ENCODE data around the gene FAM219B.
"Not testable (repeated sequence)": the region's sequence is repeated elsewhere in the genome, so short reads cannot be mapped to it uniquely, and the experiment has no call there.

The FAM219B gene

GRCh38 chr15:74892931-74893330 is 13.7 kb downstream of the FAM219B start:
- H3K9ac ChIP-seq (ENCODE audit: low read length in 5 of 5), result no peak overlapping the region
- no peak overlapping the region for H3K27ac ChIP-seq (ENCODE audit: low read depth, low read length)
- no peaks in the 10 kb centered on the region for H3K9me3 ChIP-seq (ENCODE audit: control insufficient read depth in 5 of 5, low read length in 5 of 5)
- peaks cover 6 to 32% (median 31%) of the 10 kb centered on the region in 5 donors for H3K4me1 ChIP-seq (ENCODE audit: control insufficient read depth in 5 of 5, insufficient read depth in 5 of 5, low read length in 5 of 5)
- peaks cover 0 to 47% (median 31%) of the 10 kb centered on the region in 5 donors for H3K36me3 ChIP-seq (ENCODE audit: control insufficient read depth in 5 of 5, insufficient read depth in 5 of 5, low read length in 5 of 5)
- H3K27me3 ChIP-seq (ENCODE audit: control insufficient read depth in 5 of 5, insufficient read depth in 4 of 5, low read length in 5 of 5), result no peaks in the 10 kb centered on the region
- H3K4me3 ChIP-seq (ENCODE audit: low read depth in 1 of 5, low read length in 5 of 5), result no peak overlapping the region

GRCh38 chr15:74892313-74892712 is 14.3 kb downstream of the FAM219B start:
- H3K27ac ChIP-seq (ENCODE audit: low read depth, low read length), result no peak overlapping the region
- no peaks in the 10 kb centered on the region for H3K27me3 ChIP-seq (ENCODE audit: control insufficient read depth in 5 of 5, insufficient read depth in 4 of 5, low read length in 5 of 5)
- H3K4me3 ChIP-seq (ENCODE audit: low read depth in 1 of 5, low read length in 5 of 5), result no peak overlapping the region
- no peak overlapping the region for H3K9ac ChIP-seq (ENCODE audit: low read length in 5 of 5)
- peaks cover 0 to 40% (median 27%) of the 10 kb centered on the region in 5 donors for H3K36me3 ChIP-seq (ENCODE audit: control insufficient read depth in 5 of 5, insufficient read depth in 5 of 5, low read length in 5 of 5)
- H3K4me1 ChIP-seq (ENCODE audit: control insufficient read depth in 5 of 5, insufficient read depth in 5 of 5, low read length in 5 of 5), result peaks cover 6 to 31% (median 27%) of the 10 kb centered on the region in 5 donors
- no peaks in the 10 kb centered on the region for H3K9me3 ChIP-seq (ENCODE audit: control insufficient read depth in 5 of 5, low read length in 5 of 5)

GRCh38 chr15:74891469-74891868 is 15.2 kb downstream of the FAM219B start:
- H3K36me3 ChIP-seq (ENCODE audit: control insufficient read depth in 5 of 5, insufficient read depth in 5 of 5, low read length in 5 of 5), result peaks cover 0 to 34% (median 23%) of the 10 kb centered on the region in 5 donors
- peak overlapping the region in 1 of 5 donors; percentile 28 for H3K9ac ChIP-seq (ENCODE audit: low read length in 5 of 5)
- no peak overlapping the region for H3K27ac ChIP-seq (ENCODE audit: low read depth, low read length)
- H3K9me3 ChIP-seq (ENCODE audit: control insufficient read depth in 5 of 5, low read length in 5 of 5), result no peaks in the 10 kb centered on the region
- H3K27me3 ChIP-seq (ENCODE audit: control insufficient read depth in 5 of 5, insufficient read depth in 4 of 5, low read length in 5 of 5), result no peaks in the 10 kb centered on the region
- no peak overlapping the region for H3K4me3 ChIP-seq (ENCODE audit: low read depth in 1 of 5, low read length in 5 of 5)
- H3K4me1 ChIP-seq (ENCODE audit: control insufficient read depth in 5 of 5, insufficient read depth in 5 of 5, low read length in 5 of 5), result peaks cover 6 to 26% (median 24%) of the 10 kb centered on the region in 5 donors

DNA sequence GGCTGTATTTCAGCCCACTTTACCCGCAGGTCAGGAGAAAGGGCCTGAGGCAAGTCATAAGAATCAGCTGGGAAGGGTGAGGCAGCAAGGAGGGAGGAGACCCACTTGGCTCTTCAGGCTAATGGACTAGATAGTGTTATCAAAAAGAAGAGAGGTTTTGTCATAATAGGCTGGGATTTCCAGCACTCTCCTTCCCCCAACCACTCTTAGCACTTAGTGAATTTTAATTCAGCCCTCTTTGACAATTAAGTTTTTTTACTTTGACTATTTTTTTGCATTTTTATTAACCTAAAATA is 16.0 kb downstream of the FAM219B start:
- Histone ChIP-seq H3K4me3 (ENCODE audit: low read depth in 1 of 5, low read length in 5 of 5) (peak overlapping the region; percentile 92 to 96 (median 95)), H3K27ac (ENCODE audit: low read depth, low read length) (peak overlapping the region; percentile 61), H3K9me3 (ENCODE audit: control insufficient read depth in 5 of 5, low read length in 5 of 5) (no peaks in the 10 kb centered on the region), H3K36me3 (ENCODE audit: control insufficient read depth in 5 of 5, insufficient read depth in 5 of 5, low read length in 5 of 5) (peaks cover 0 to 25% (median 19%) of the 10 kb centered on the region in 5 donors), H3K4me1 (ENCODE audit: control insufficient read depth in 5 of 5, insufficient read depth in 5 of 5, low read length in 5 of 5) (peaks cover 6 to 26% (median 24%) of the 10 kb centered on the region in 5 donors), H3K9ac (ENCODE audit: low read length in 5 of 5) (peak overlapping the region; percentile 69 to 97 (median 91)), H3K27me3 (ENCODE audit: control insufficient read depth in 5 of 5, insufficient read depth in 4 of 5, low read length in 5 of 5) (no peaks in the 10 kb centered on the region)

DNA sequence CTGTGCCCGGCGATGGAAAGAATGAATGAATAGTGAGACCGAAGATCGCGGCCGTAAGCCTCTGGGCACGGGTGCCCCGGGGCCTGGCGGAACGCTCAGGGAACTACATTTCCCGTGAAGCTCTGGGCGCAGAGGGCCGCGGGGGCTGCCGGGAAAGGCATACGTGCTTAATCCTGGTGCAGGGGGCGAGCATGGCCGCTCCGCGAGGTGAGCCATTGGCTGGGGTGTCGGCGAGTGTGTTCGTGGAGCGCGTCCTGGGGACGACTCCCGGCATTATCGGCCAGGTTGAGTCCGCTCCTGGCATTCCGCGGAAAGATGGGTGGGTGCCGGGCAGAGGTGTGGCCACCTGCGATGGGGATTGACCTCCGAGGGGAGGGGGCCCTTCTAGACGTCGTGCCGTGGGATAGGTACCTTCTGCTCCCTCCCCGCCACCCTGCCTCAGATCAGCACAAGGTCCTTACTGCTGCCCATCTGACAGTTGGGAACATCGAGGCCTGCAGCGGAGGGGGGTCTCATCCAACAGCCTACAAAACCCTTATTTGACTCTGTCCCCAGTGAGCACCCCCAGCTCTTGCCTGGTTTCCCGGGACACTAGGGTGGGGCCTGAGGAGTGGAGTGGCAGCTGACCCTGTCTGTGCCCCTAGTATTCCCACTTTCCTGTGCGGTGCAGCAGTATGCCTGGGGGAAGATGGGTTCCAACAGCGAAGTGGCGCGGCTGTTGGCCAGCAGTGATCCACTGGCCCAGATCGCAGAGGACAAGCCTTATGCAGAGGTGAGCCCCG is 16.6 kb downstream of the FAM219B start, which contains the start of gene MPI:
Gene MPI, plus strand, starts transcription at position 160 of the 782 bp plus-strand sequence. Its CDS starts 32 bp downstream, at position 192.
- H3K9me3 ChIP-seq (ENCODE audit: control insufficient read depth in 5 of 5, low read length in 5 of 5), result no peaks in the 10 kb centered on the region
- H3K36me3 ChIP-seq (ENCODE audit: control insufficient read depth in 5 of 5, insufficient read depth in 5 of 5, low read length in 5 of 5), result peaks cover 0 to 22% (median 19%) of the 10 kb centered on the region in 5 donors
- H3K27me3 ChIP-seq (ENCODE audit: control insufficient read depth in 5 of 5, insufficient read depth in 4 of 5, low read length in 5 of 5), result no peaks in the 10 kb centered on the region
- peak within 1 kb of the TSS; percentile 61 for H3K27ac ChIP-seq (ENCODE audit: low read depth, low read length)
- peak within 1 kb of the TSS; percentile 92 to 96 (median 95) for H3K4me3 ChIP-seq (ENCODE audit: low read depth in 1 of 5, low read length in 5 of 5)
- H3K4me1 ChIP-seq (ENCODE audit: control insufficient read depth in 5 of 5, insufficient read depth in 5 of 5, low read length in 5 of 5), result peaks cover 6 to 28% (median 24%) of the 10 kb centered on the region in 5 donors
- H3K9ac ChIP-seq (ENCODE audit: low read length in 5 of 5), result peak within 1 kb of the TSS; percentile 69 to 97 (median 91)

DNA sequence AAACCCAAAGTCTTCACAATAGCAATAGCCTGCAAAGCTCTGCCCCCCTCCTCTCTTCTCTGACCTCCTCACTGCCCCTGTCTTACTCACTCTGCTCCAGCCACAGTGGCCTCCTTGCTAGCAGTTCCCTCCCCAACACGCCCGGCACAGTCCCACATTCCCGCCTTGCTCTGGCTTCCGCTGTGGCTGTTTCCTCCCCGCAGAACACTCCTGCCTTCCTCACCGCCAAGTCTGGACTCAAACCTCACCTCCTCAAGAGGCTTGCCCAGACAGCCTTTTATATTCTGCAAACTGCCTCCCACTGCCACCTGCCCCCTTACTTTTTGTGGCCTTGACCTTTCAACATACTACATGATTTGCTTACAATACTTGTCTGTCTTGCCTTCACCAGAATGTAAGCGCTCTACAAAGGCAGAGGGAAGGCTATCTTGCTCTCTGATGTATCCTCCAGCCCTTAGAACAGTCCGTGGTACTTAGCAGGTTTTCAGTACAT is 17.2 kb downstream of the FAM219B start:
- Histone ChIP-seq H3K4me3 (ENCODE audit: low read depth in 1 of 5, low read length in 5 of 5) (peak overlapping the region; percentile 92 to 96 (median 93)), H3K9ac (ENCODE audit: low read length in 5 of 5) (peak overlapping the region; percentile 69 to 97 (median 91)), H3K4me1 (ENCODE audit: control insufficient read depth in 5 of 5, insufficient read depth in 5 of 5, low read length in 5 of 5) (peaks cover 6 to 35% (median 30%) of the 10 kb centered on the region in 5 donors), H3K36me3 (ENCODE audit: control insufficient read depth in 5 of 5, insufficient read depth in 5 of 5, low read length in 5 of 5) (peaks cover 0 to 22% (median 19%) of the 10 kb centered on the region in 5 donors), H3K9me3 (ENCODE audit: control insufficient read depth in 5 of 5, low read length in 5 of 5) (no peaks in the 10 kb centered on the region), H3K27ac (ENCODE audit: low read depth, low read length) (peak overlapping the region; percentile 61), H3K27me3 (ENCODE audit: control insufficient read depth in 5 of 5, insufficient read depth in 4 of 5, low read length in 5 of 5) (no peaks in the 10 kb centered on the region)

DNA sequence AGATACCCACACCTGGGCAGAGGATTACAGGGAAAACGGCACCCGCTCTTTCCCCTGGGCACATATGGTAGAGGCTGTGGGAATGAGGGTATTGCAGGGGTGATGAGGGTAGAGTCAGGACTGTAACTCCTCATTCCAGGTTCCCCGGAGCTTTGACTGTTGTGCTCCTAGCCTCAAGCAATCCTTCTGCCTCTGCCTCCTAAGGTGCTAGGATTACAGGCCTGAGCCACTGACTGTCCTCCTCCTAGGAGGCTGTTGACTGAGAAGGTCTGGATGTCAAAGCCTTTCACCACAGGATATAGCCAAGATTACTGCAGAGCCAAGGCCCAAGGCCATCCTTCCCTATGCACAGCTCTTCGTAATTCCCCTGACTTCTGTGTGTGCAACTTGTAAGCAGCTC is 17.9 kb downstream of the FAM219B start:
- no peak overlapping the region for H3K27ac ChIP-seq (ENCODE audit: low read depth, low read length)
- peak overlapping the region in 1 of 5 donors; percentile 97 for H3K9ac ChIP-seq (ENCODE audit: low read length in 5 of 5)
- H3K9me3 ChIP-seq (ENCODE audit: control insufficient read depth in 5 of 5, low read length in 5 of 5), result no peaks in the 10 kb centered on the region
- no peaks in the 10 kb centered on the region for H3K27me3 ChIP-seq (ENCODE audit: control insufficient read depth in 5 of 5, insufficient read depth in 4 of 5, low read length in 5 of 5)
- H3K36me3 ChIP-seq (ENCODE audit: control insufficient read depth in 5 of 5, insufficient read depth in 5 of 5, low read length in 5 of 5), result peaks cover 0 to 21% (median 19%) of the 10 kb centered on the region in 5 donors
- H3K4me1 ChIP-seq (ENCODE audit: control insufficient read depth in 5 of 5, insufficient read depth in 5 of 5, low read length in 5 of 5), result peaks cover 6 to 41% (median 33%) of the 10 kb centered on the region in 5 donors
- no peak overlapping the region for H3K4me3 ChIP-seq (ENCODE audit: low read depth in 1 of 5, low read length in 5 of 5)

GRCh38 chr15:74887537-74888193 is 19.0 kb downstream of the FAM219B start:
- not testable (repeated sequence) for H3K9me3 ChIP-seq (ENCODE audit: control insufficient read depth in 5 of 5, low read length in 5 of 5); H3K9ac ChIP-seq (ENCODE audit: low read length in 5 of 5); H3K27me3 ChIP-seq (ENCODE audit: control insufficient read depth in 5 of 5, insufficient read depth in 4 of 5, low read length in 5 of 5); H3K4me3 ChIP-seq (ENCODE audit: low read depth in 1 of 5, low read length in 5 of 5); H3K27ac ChIP-seq (ENCODE audit: low read depth, low read length)
- Histone ChIP-seq H3K4me1 (ENCODE audit: control insufficient read depth in 5 of 5, insufficient read depth in 5 of 5, low read length in 5 of 5) (peaks cover 6 to 41% (median 33%) of the 10 kb centered on the region in 5 donors), H3K36me3 (ENCODE audit: control insufficient read depth in 5 of 5, insufficient read depth in 5 of 5, low read length in 5 of 5) (peaks cover 0 to 11% (median 9%) of the 10 kb centered on the region in 5 donors)

GRCh38 chr15:74885461-74885860 is 21.2 kb downstream of the FAM219B start:
- peaks cover 6 to 35% (median 26%) of the 10 kb centered on the region in 5 donors for H3K4me1 ChIP-seq (ENCODE audit: control insufficient read depth in 5 of 5, insufficient read depth in 5 of 5, low read length in 5 of 5)
- H3K9me3 ChIP-seq (ENCODE audit: control insufficient read depth in 5 of 5, low read length in 5 of 5), result no peaks in the 10 kb centered on the region
- no peak overlapping the region for H3K27ac ChIP-seq (ENCODE audit: low read depth, low read length)

More at GRCh38 chr15:74885461-74885860, 21.2 kb downstream of the FAM219B start:
- H3K4me3 ChIP-seq (ENCODE audit: low read depth in 1 of 5, low read length in 5 of 5), result no peak overlapping the region
- H3K9ac ChIP-seq (ENCODE audit: low read length in 5 of 5), result no peak overlapping the region
- H3K27me3 ChIP-seq (ENCODE audit: control insufficient read depth in 5 of 5, insufficient read depth in 4 of 5, low read length in 5 of 5), result no peaks in the 10 kb centered on the region
- H3K36me3 ChIP-seq (ENCODE audit: control insufficient read depth in 5 of 5, insufficient read depth in 5 of 5, low read length in 5 of 5), result no peaks in the 10 kb centered on the region
